ENCODE results near the gene LNX2. TPM values are rescaled to one million over a fixed set of nuclear protein-coding genes. Genes with fewer than 3 reads are reported as not detected.
"Not testable (repeated sequence)": the region's sequence is repeated elsewhere in the genome, so short reads cannot be mapped to it uniquely, and the experiment has no call there.

LNX2 gene
- total RNA-seq, 2 experiments from 2014 or later = 7.6 to 9.5 TPM

DNA sequence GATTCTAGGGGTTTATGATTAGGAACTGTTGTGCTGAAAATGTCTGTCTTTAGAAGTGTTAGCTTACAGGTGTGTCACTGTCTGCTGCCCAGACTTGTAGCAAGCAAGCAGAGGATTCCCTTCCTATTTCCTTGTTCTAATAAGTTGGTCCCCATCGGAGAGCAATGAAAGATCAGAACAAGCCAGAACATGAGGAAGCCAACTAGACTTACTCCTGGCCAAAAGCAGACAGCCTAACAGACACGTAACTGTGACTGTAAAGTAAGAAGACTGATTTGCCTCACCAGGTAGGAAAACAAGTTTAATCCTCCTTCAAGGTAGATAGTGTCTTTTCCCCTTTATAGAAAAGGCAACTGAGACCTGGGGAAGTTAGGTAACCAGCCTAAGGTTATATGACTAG lies 13.9 kb upstream of the LNX2 start:
- ChIA-PET POLR2A (interaction anchor here (0.6 kb wide), 1 partner anchor 11 kb away, joined by 5 read pairs; no protein-coding TSS in a partner anchor), CTCF (interaction anchor here (1.5 kb wide), 1 partner anchor 12 kb away, joined by 3 read pairs; the partner anchor contains the start of gene POLR1D)
- Mint-ChIP-seq H3K27me3 (no peaks in the 10 kb centered on the region), H3K9me3 (no peaks in the 10 kb centered on the region), H3K36me3 (ENCODE audit: low read depth) (peaks cover 20% of the 10 kb centered on the region), H3K4me3 (no peak overlapping the region), H3K4me1 (peaks cover 39% of the 10 kb centered on the region), H3K27ac (no peak overlapping the region)
- no peak for DNase-seq

DNA sequence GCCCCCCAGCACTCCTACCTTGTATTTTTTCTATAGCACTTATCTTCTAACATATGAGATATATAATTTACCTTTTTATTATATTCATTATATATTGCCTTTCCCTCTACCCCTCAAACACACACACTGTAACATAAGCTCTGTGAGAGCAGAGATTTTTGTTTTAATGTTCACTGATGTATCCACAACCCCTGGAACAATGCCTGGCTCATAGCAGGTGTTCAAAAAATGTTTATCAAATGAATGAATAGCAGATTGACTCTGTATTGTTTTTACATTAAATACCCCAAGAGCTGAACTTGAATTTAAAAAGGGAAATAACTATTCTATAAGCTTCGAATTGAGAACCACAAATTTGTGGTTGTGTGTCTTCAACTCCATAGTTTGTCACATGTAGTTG lies 12.3 kb upstream of the LNX2 start:
- no peak for DNase-seq
- no peak overlapping the region for H3K27ac Mint-ChIP-seq
- H3K4me3 Mint-ChIP-seq = no peak overlapping the region
- H3K4me1 Mint-ChIP-seq = peaks cover 45% of the 10 kb centered on the region
- no peaks in the 10 kb centered on the region for H3K27me3 Mint-ChIP-seq
- ChIA-PET CTCF (no interaction called here), POLR2A (no interaction called here)
- H3K9me3 Mint-ChIP-seq = no peaks in the 10 kb centered on the region
- H3K36me3 Mint-ChIP-seq (ENCODE audit: low read depth) = peaks cover 22% of the 10 kb centered on the region

DNA sequence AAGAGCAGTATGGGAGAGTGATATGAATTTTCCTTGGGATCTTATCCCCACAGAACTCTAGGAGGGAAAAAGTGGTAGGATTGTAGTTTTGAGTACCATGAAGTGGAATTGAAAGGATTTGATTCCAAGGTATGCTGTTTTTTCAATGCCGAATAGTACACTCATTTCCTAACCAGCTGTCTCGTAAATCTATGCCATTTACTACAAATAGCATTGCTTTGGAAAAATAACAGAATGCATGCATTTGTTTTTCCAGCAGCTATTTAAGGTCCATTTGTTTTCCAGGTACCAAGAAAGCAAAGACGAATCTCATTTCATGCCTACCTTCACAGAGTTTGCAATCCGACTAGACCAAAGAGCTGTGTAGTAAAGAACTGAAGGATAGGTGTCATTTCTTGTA lies 11.9 kb upstream of the LNX2 start:
- Mint-ChIP-seq H3K27me3 (no peaks in the 10 kb centered on the region), H3K4me1 (peaks cover 48% of the 10 kb centered on the region), H3K9me3 (no peaks in the 10 kb centered on the region), H3K4me3 (no peak overlapping the region), H3K36me3 (ENCODE audit: low read depth) (peaks cover 25% of the 10 kb centered on the region), H3K27ac (no peak overlapping the region)
- DNase-seq = no peak
- POLR2A ChIA-PET = no interaction called here
- CTCF ChIA-PET = no interaction called here

DNA sequence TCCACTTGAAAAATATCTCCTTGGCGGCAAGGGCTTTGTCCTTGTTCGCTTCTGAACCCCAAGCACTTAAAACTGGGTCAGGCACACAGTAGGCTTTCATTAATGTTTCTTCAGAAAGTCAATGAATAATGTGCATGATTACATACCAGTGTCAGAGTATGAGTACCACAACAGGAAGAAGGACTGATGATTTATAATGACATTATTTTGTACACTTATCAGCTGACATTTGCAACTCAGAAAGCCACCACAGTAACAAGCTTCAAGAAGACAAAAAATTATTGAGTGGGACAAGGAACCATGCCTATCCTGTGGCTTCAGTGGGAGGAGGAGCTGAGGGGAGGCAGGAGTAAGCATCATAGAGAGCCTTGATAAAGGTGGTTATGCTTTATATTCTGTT lies 11.3 kb upstream of the LNX2 start:
- no peak overlapping the region for H3K27ac Mint-ChIP-seq
- CTCF ChIA-PET = interaction anchor here (1.5 kb wide), 1 partner anchor 11 kb away, joined by 7 read pairs; the partner anchor contains the start of gene LNX2
- no peak overlapping the region for H3K4me3 Mint-ChIP-seq
- DNase-seq = no peak
- peaks cover 48% of the 10 kb centered on the region for H3K4me1 Mint-ChIP-seq
- no peaks in the 10 kb centered on the region for H3K9me3 Mint-ChIP-seq
- no peaks in the 10 kb centered on the region for H3K27me3 Mint-ChIP-seq
- peaks cover 26% of the 10 kb centered on the region for H3K36me3 Mint-ChIP-seq (ENCODE audit: low read depth)
- POLR2A ChIA-PET = no interaction called here

DNA sequence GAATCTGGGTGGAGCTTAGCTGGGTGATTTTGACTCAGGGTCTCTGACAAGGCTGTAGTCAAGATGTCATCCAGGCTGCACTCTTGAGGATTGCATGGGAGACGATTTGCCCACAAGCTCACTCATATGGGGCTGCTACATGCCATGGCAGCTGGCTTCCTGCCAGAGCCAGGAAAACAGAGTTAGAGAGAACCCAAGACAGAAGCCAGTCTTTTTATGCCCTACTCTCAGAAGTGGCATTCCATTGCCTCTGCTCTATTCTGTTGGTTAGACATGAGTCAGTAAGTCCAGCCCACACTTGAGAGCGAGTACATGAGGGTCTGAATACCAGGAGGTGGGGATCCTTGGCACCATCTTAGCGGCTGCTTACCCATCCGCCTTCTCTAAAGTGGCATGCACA lies 10.8 kb upstream of the LNX2 start:
- POLR2A ChIA-PET = no interaction called here
- DNase-seq = no peak
- CTCF ChIA-PET = interaction anchor here (1.1 to 1.5 kb wide), 2 partner anchors 8 to 10 kb away, joined by 3 to 7 read pairs; partner anchors contain the start of gene LNX2

DNA sequence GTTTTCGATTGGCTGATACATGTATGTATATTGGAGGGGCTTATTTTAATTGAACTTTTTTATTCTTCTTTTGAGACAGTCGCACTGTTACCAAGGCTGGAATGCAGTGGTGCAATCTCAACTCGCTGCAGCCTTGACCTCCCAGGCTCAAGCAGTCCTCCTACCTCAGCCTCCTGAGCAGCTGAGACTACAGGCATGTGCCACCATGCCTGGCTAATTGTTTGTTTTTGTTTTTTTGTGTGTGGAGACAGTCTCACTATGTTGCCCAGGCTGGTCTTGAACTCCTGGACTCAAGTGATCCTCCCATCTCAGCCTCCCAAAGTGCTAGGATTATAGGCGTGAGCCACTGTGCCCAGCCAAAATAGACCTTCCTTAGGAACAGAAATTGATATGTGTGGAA lies 8.4 kb upstream of the LNX2 start:
- H3K27ac Mint-ChIP-seq, H3K4me3 Mint-ChIP-seq, H3K27me3 Mint-ChIP-seq, DNase-seq, H3K9me3 Mint-ChIP-seq, POLR2A ChIA-PET: not testable (repeated sequence)
- CTCF ChIA-PET = interaction anchor here (0.6 kb wide), 1 partner anchor 601 kb away, joined by 3 read pairs; no protein-coding TSS in a partner anchor
- peaks cover 55% of the 10 kb centered on the region for H3K4me1 Mint-ChIP-seq
- peaks cover 40% of the 10 kb centered on the region for H3K36me3 Mint-ChIP-seq (ENCODE audit: low read depth)

More for the DNA sequence above, 10.8 kb upstream of the LNX2 start:
- Mint-ChIP-seq H3K9me3 (no peaks in the 10 kb centered on the region), H3K27ac (no peak overlapping the region), H3K27me3 (no peaks in the 10 kb centered on the region), H3K36me3 (ENCODE audit: low read depth) (peaks cover 25% of the 10 kb centered on the region), H3K4me3 (no peak overlapping the region), H3K4me1 (peaks cover 47% of the 10 kb centered on the region)

DNA sequence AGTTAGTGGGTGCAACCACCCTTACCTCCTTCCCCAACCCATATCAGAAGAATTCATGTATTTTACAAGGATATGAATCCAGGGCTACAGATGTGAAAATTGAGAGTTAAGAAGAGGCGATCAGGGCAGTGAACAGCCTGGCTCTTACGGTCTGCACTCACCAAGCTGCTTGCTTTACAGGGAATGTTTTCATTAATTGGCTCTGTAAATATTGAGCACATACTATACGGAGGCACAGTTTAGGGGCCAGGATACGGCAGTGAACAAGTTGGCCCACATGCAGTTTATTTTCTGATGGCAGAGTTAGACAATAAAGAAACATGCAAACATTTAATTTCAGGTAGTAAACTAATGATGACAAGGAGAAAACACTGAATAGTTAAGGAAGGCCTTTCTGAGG lies 7.8 kb upstream of the LNX2 start:
- Mint-ChIP-seq H3K9me3 (no peaks in the 10 kb centered on the region), H3K27ac (no peak overlapping the region), H3K4me1 (peaks cover 62% of the 10 kb centered on the region), H3K27me3 (no peaks in the 10 kb centered on the region), H3K36me3 (ENCODE audit: low read depth) (peaks cover 43% of the 10 kb centered on the region), H3K4me3 (no peak overlapping the region)
- ChIA-PET POLR2A (no interaction called here), CTCF (no interaction called here)
- DNase-seq = no peak

DNA sequence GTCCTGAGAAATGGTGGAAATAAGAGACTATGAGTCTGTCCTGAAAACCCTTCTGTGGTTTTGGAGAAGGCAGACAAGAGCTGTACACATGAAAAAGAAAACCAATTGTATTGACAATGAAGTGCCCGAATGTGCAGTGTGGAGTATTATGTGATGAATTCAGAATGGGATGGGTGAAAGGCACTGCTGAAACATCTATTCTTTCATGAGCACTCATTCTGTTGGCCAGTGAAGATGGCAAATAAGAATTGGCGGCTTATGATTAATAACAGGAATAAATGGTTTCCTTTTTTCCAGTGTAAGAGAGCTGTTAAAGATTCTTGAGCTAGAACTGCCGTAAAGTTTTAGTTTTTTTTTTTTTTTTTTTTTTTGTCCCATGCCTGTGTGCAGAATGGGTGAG lies 7.1 kb upstream of the LNX2 start:
- ChIA-PET CTCF (interaction anchor here (0.6 to 0.7 kb wide), 3 partner anchors 34 to 250 kb away, joined by 3 to 4 read pairs (median 4); no protein-coding TSS in a partner anchor), POLR2A (no interaction called here)
- H3K4me3 Mint-ChIP-seq = no peak overlapping the region
- no peak overlapping the region for H3K27ac Mint-ChIP-seq
- H3K4me1 Mint-ChIP-seq = peaks cover 69% of the 10 kb centered on the region
- H3K36me3 Mint-ChIP-seq (ENCODE audit: low read depth) = peaks cover 47% of the 10 kb centered on the region
- no peaks in the 10 kb centered on the region for H3K27me3 Mint-ChIP-seq
- DNase-seq = no peak
- H3K9me3 Mint-ChIP-seq = no peaks in the 10 kb centered on the region

DNA sequence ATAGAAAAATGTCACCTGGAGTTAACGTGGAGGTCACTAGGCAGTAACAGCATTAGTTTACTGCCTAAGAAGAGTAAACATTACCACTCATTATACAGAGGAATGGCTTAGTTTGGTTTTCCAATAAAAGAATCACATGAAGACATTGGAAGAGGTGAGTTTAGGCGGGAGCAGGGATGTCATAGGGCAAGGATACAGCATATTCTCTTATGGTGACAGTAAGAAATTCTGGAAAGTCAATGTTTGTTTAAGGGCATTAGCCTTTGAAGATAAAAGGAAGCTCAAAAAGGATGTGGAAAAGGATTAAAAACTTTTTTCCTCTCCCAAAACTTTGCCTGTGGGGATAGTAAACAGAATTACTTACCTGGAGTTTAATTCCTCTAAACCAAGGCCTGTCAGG lies 5.5 kb upstream of the LNX2 start:
- DNase-seq = no peak
- no peaks in the 10 kb centered on the region for H3K27me3 Mint-ChIP-seq
- no peak overlapping the region for H3K27ac Mint-ChIP-seq
- no peak overlapping the region for H3K4me3 Mint-ChIP-seq
- peaks cover 59% of the 10 kb centered on the region for H3K4me1 Mint-ChIP-seq
- POLR2A ChIA-PET = no interaction called here
- H3K9me3 Mint-ChIP-seq = no peaks in the 10 kb centered on the region
- H3K36me3 Mint-ChIP-seq (ENCODE audit: low read depth) = peaks cover 41% of the 10 kb centered on the region
- CTCF ChIA-PET = no interaction called here

DNA sequence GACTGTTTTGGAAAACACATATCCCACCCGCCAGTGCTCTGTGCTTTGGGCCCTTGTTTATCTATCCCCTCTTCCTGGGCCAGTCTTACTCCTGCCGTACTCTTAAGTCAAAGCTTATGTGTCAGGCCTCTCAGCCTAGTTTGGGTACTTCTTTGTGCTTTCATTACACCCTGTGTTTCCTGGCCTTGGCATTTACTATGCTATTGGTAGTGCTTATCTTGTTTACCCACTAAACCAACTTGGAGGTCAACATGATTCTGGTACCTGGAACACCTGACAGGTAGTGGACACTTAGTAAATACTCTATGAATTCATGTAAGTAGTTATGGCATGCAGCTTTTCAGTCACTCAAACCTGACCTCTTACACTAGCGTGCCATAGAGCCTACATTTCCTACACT lies 3.7 kb upstream of the LNX2 start:
- H3K27me3 Mint-ChIP-seq = no peaks in the 10 kb centered on the region
- no peak overlapping the region for H3K27ac Mint-ChIP-seq
- no peak for DNase-seq
- H3K9me3 Mint-ChIP-seq = no peaks in the 10 kb centered on the region
- peaks cover 61% of the 10 kb centered on the region for H3K4me1 Mint-ChIP-seq
- no peak overlapping the region for H3K4me3 Mint-ChIP-seq
- peaks cover 41% of the 10 kb centered on the region for H3K36me3 Mint-ChIP-seq (ENCODE audit: low read depth)
- CTCF ChIA-PET = no interaction called here
- POLR2A ChIA-PET = no interaction called here

DNA sequence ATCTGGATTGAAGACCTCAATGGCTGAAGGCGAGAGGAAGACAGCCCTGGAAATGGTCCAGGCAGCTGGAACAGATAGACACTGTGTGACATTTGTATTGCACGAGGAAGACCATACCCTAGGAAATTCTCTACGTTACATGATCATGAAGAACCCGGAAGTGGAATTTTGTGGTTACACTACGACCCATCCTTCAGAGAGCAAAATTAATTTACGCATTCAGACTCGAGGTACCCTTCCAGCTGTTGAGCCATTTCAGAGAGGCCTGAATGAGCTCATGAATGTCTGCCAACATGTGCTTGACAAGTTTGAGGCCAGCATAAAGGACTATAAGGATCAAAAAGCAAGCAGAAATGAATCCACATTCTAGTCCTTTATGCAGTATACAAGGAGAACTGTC lies 2.6 kb upstream of the LNX2 start:
- peak overlapping the region; percentile 97 for H3K4me3 Mint-ChIP-seq
- DNase-seq = no peak
- peak overlapping the region; percentile 97 for H3K27ac Mint-ChIP-seq
- peaks cover 37% of the 10 kb centered on the region for H3K36me3 Mint-ChIP-seq (ENCODE audit: low read depth)
- POLR2A ChIA-PET = interaction anchor here (0.7 kb wide), 1 partner anchor 12 kb away, joined by 5 read pairs; no protein-coding TSS in a partner anchor
- H3K27me3 Mint-ChIP-seq = no peaks in the 10 kb centered on the region
- H3K4me1 Mint-ChIP-seq = peaks cover 66% of the 10 kb centered on the region
- no peaks in the 10 kb centered on the region for H3K9me3 Mint-ChIP-seq
- CTCF ChIA-PET = interaction anchor here (1.4 kb wide), 1 partner anchor 12 kb away, joined by 3 read pairs; no protein-coding TSS in a partner anchor

DNA sequence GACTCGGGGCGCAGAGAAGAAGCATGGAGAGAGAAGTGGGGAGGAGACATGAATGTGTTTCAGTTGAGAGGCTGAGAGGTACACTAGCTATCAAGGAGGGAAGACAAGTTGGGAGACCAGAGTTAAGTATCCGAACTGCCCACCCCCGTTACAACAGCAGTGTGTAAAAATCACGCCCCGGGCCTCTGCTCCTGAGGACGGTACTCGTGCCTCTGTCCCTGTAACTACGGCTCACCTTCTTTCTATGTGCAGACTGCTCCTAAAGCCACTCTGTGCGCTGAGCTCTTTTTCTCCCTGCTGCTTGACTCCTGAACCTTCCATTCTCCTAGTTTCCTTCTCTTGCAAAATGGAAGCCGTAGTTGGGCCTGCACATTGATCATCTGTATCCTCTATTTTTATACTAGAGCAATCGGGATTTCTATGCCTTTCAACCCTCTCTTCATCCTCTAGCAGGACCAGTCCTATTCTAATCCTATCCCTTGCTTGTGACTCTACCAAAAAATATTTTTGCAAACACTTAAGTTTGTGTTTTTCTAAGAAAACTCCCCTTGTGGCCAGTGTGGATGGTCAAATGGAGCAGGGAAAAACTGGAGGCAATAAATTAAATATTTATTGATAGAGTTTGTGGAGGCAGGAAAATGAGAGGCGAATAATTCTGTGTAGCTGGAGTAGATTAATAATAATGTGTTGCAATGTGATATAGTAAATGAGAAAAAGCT lies 1.9 kb upstream of the LNX2 start:
- no peaks in the 10 kb centered on the region for H3K9me3 Mint-ChIP-seq
- CTCF ChIA-PET = interaction anchor here (1.4 kb wide), 1 partner anchor 13 kb away, joined by 3 read pairs; no protein-coding TSS in a partner anchor
- H3K4me3 Mint-ChIP-seq = peak overlapping the region; percentile 97
- POLR2A ChIA-PET = interaction anchor here (0.7 kb wide), 1 partner anchor 12 kb away, joined by 5 read pairs; no protein-coding TSS in a partner anchor
- H3K36me3 Mint-ChIP-seq (ENCODE audit: low read depth) = peaks cover 36% of the 10 kb centered on the region
- peaks cover 66% of the 10 kb centered on the region for H3K4me1 Mint-ChIP-seq
- H3K27ac Mint-ChIP-seq = peak overlapping the region; percentile 97
- DNase-seq = no peak
- H3K27me3 Mint-ChIP-seq = no peaks in the 10 kb centered on the region

DNA sequence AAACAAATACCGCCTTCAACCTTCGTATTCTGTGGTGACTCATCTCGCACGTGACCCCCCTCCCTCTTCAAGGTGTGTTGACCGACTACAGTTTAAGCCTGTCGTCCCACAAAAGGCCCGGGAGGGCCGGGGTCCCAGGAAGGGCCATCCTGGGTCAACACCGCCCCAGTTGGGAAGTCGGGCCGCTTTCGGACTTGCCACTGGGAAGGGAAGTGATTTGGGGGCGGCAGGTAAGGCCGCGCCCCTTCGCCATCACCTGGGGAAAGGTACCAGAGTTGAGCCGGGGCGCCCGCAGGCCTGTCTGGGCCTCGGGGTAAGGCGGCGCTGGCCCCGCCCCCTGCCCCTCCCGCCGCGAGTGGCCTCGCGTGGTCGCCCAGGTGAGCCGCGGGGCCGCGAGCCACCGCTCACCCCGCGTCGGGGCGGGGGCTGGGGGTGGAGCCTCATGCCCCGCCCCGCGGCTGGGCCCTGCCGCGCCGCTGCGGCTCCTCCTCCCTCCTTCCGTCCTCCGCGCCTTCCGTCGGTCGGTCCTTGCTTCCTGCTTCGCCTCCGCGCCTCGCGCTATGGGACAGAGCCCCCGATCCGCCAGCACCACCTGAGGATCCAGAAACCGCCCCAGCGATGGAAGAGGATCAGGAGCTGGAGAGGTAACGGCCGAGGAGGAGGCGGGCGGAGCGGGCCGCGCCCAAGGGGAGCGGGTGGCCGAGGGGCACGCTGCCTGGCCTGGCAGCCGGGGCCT lies 1.2 kb upstream of the LNX2 start, which contains the start of gene POLR1D:
TSS of gene POLR1D (plus strand) at position 527 of the 736 bp plus-strand sequence. CDS start at position 619, 92 bp downstream.
- H3K27ac Mint-ChIP-seq = peak within 1 kb of the TSS; percentile 97
- peak; percentile 82 for DNase-seq
- ChIA-PET POLR2A (interaction anchor here (0.6 to 0.9 kb wide), 2 partner anchors 15 to 1035 kb away, joined by 3 to 5 read pairs; no protein-coding TSS in a partner anchor), CTCF (interaction anchor here (0.9 to 1.6 kb wide), 4 partner anchors 10 to 56 kb away, joined by 3 to 7 read pairs (median 4); no protein-coding TSS in a partner anchor)
- H3K36me3 Mint-ChIP-seq (ENCODE audit: low read depth) = peaks cover 33% of the 10 kb centered on the region
- no peaks in the 10 kb centered on the region for H3K9me3 Mint-ChIP-seq
- no peaks in the 10 kb centered on the region for H3K27me3 Mint-ChIP-seq
- H3K4me3 Mint-ChIP-seq = peak within 1 kb of the TSS; percentile 97
- H3K4me1 Mint-ChIP-seq = peaks cover 62% of the 10 kb centered on the region
